Inflammatory macrophage treated with lipopolysaccharide for 4 hours (primary cell): ENCODE results near the gene KNDC1.
"Not testable (repeated sequence)": the region's sequence is repeated elsewhere in the genome, so short reads cannot be mapped to it uniquely, and the experiment has no call there.

ENCODE experiments used
- DNase-seq: peaks from one replicate; pipeline ENCODE4 v3.0.0-alpha.2; 2020

The KNDC1 gene

DNA sequence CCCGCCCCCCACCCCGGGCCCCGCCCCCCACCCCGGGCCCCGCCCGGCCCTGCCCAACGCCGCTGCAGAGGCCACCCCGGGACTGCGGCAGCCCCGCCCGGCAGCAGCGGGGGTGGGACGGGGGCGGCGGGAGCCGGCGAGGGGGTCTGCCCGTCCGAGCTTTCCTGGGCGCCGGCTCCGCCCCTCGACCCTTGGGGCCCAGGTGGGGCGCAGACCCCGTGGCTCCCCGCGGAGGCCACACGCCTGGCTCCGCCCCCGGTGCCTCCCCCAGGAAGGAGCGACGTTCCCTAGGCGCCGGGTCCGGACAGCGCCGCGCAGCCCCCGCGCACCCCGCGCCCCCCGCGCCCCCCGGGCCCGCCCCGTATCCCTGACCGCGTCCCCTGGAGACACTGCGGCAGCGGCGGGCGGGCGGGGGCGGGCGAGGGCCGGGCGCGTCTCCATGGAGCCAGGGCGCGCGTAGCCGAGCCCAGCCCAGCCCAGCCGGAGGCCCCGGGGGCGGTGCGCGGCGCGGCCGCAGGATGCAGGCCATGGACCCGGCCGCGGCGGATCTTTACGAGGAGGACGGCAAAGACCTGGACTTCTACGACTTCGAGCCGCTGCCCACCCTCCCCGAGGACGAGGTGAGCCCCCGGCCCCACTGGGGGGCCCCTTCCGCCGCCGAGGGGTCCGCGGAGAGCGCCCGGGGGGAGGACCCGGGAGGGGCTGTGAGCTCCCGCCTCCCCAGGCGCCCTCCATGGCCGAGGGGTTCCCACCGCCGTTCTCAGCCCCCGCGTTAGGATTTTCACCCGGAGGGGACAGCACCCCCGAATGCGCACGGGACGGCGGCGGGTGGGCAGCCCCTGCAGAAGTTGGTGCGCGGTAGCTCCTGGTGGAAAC lies at the start of gene KNDC1:
TSS of gene KNDC1 (plus strand) at position 270 of the 876 bp plus-strand sequence. CDS start at position 519, 249 bp downstream.
- DNase-seq, result peak; percentile 9

GRCh38 chr10:133110609-133111275 lies 49.3 kb upstream of the KNDC1 start:
- DNase-seq, result no peak

GRCh38 chr10:133111640-133112039 lies 48.4 kb upstream of the KNDC1 start:
- not testable (repeated sequence) for DNase-seq

DNA sequence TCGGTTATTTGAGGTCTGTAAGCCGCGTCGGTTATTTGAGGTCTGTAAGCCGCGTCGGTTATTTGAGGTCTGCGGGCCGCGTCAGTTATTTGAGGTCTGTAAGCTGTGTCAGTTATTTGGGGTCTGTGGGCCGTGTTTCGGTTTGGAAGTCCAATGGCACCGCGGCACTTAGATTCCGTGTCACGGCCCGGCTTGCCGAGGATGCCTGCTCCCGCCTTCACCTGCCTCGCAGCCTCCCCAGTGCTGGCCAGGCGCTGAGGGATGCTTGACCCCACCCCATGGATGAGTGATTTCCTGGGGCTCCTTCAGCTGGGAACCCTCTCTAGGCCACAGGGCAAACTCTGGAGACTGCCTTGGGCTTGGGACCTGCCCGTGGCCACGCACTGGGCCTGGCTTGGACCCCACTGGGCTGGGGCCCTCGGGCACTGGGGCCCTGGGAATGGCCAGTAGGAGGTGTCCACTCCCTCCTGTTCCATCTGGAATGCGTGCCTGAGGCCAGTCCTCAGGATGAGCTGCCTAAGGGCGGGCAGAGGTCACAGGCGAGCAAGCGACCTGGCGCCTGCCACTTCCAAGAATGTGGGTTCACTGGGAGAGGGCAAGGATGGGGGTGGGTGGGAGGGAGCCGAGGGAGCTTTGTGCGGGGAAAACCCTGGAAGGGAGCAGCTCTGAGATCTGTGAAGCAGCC lies 46.7 kb upstream of the KNDC1 start:
- DNase-seq, result no peak

- no peak for DNase-seq
Observed at GRCh38 chr10:133113847-133114246, 46.2 kb upstream of the KNDC1 start.

- DNase-seq, result no peak
Observed at GRCh38 chr10:133114251-133114650, 45.8 kb upstream of the KNDC1 start.

DNA sequence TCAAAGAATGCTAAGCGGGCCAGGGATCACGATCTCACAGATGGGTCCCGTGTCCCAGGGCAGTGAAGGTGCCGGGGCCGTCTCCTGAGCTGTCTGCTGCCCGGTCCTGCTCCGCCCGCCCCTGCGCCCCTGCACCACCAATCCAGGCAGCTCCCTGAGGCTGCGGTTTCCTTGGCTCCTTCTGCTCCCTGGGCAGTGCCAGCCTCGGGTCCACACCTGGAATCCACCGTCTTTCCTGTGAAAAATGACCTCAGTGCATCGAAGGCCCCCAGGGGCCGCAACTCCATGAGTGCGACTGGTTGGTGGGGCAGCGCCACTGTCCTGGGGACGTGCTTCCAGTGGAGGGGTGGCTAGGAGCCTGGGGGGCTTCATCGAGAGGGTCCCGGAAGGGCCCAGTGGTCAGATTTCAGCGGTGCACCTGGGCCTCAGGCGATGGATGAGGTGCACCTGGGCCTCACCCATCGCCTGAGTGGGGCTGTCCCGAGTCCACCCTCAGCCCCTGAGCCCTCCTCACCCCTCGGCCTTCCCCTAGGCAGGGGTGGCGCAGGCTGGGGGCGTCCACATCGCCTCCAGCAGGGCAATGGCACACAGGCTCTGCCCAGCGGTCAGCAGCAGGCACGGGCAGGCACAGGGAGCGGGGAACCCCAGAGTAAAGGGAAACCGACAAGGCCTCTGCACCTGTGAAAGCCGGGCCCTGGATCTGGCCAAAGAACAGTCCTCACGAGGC lies 45.1 kb upstream of the KNDC1 start:
- DNase-seq, result no peak

DNA sequence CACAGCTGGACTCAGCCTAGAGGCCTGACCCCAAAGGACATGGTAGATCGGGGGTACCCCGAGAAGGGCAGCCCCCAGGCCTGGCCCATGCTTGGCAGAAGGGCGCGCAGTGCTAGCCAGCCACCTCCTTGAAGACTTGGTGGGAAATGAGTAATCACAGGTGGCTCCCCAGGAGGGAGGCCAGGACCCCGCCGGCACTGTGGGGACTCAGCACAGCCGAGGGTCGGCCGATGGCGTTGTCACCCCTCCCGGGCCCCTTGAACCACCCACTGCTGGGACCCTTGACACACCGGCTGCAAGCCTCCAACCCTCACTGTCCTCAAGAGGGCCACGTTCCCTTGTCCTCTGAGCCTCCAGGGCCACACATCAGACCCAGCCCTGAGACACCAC lies 44.6 kb upstream of the KNDC1 start:
- no peak for DNase-seq

- no peak for DNase-seq
Observed at GRCh38 chr10:133115976-133116375, 44.0 kb upstream of the KNDC1 start.

GRCh38 chr10:133116455-133116854 lies 43.6 kb upstream of the KNDC1 start:
- DNase-seq, result no peak

GRCh38 chr10:133117036-133117687 lies 42.9 kb upstream of the KNDC1 start:
- DNase-seq, result no peak

DNA sequence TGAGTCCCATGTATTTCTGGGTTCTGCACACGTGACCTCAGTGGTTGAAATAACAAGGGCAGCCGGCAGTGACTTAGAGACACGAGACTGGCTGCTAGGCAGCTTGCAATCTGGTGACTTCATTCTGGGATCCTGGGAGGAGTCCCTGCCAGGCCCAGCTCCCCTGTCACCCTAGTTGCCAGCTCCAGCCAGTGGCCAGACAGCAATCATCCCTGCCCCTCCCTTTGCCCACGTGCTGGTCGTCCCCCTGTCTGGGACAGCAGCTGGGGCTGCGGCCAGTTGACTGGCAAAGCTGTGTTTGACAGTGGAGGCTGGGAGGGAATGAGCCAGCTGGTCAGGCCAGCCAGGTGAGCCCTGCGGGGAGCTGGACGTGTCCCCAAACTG lies 42.3 kb upstream of the KNDC1 start:
- DNase-seq, result no peak

DNA sequence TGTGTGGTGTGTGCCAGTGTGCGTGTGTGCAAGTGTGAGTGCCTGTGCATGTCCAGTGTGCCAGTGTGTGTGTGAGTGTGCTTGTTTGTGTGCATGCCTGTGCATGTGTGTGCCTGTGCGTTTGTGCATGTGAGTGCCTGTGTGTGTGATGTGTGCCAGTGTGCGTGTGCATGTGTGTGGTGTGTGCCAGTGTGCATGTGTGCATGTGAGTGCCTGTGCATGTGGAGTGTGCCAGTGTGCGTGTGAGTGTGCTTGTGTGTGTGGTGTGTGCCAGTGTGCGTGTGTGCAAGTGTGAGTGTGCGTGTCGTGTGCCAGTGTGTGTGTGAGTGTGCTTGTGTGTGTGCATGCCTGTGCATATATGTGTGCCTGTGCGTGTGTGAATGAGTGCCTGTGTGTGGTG lies 38.5 kb upstream of the KNDC1 start:
- no peak for DNase-seq

DNA sequence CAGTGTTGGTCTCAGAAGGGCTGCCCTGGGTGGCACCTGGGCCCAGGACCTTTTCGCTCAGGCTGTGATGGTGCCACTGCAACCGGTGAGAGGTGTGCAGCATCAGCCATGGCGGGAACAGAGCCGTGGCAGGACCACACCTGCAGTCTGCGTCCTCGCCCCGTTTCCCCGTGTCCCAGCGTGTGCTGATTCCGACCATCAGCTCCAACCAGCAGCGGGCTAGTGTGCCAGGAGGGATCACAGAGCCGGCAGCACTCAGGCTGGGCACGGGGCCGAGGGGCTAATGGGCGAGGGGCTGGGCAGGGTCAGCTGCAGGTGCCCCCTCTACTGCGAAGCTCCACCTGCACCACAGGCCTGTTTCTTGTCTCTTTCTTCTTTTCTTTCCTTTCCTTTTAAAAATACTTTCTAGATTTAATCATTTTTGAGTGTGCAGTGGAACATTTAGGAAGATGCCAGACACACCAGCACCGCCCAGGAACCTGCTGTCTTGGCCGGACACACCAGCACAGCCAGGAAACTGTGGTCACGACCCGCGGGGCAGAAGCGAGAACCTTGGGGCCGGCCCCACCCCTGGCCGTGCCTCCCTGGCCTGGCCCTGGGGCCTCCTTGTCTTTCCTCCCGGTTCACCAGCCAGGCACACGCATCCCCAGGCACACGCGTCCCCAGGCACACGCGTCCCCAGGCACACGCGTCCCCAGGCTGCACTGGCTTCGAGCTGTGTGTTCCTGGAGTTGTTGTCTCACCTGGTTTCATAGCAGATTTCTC lies 37.7 kb upstream of the KNDC1 start:
- DNase-seq, result no peak

GRCh38 chr10:133123050-133123745 lies 36.8 kb upstream of the KNDC1 start:
- peak; percentile 5 for DNase-seq

GRCh38 chr10:133123746-133124356 lies 36.2 kb upstream of the KNDC1 start:
- no peak for DNase-seq

- DNase-seq, result peak; percentile 28
Observed at GRCh38 chr10:133124357-133125211, 35.4 kb upstream of the KNDC1 start.

- no peak for DNase-seq
Observed at GRCh38 chr10:133125901-133126300, 34.1 kb upstream of the KNDC1 start.
